ENCODE results near the gene SCN1B. TPM values are rescaled to one million over a fixed set of nuclear protein-coding genes. Genes with fewer than 3 reads are reported as not detected.

The SCN1B gene
- total RNA-seq, 3 donors from 2014 or later = 1.6 to 8.8 (median 3.5) TPM

DNA sequence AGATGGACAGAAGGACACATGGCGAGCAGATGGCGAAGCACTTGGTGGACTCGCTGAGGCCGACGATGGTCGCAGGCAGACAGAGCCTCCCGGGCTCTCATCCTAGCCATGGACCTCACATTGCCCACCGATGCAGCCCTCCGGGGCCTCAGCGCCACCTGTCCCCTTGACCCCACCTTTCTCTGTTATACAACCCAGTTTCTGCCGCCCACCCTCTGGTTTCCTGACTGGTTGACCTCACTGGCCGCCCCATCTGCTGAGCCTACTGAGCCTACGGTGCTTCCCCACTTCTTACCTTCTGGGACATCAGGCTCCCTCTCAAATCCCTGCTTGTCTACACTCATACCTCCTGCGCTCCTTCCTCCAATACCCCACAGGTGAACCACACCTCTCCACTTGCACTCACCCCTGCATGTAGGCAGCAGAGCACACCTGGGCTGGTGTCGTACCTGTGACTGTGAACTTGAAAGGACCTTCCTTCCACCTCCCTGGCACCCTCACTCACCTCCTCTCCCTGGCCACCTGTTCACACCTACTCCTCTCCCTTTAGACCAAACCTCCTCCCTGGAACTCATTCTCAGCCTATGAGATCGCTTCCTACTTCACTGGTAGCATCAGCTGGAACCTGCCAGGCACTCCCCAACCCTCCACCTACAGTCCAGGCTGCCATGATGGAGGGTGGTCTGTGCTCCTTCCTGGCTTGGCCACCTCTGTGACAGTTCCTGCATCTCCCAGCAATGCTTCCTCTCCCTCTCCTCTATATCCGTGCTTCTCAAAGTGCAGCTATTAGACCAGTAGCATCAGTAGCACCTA lies 47.3 kb downstream of the SCN1B start:
- no peaks in the 10 kb centered on the region for H3K36me3 ChIP-seq (ENCODE audit: low read depth)
- DNase-seq (no peak), ATAC-seq (no peak)
- TF ChIP-seq, protein P1, sequence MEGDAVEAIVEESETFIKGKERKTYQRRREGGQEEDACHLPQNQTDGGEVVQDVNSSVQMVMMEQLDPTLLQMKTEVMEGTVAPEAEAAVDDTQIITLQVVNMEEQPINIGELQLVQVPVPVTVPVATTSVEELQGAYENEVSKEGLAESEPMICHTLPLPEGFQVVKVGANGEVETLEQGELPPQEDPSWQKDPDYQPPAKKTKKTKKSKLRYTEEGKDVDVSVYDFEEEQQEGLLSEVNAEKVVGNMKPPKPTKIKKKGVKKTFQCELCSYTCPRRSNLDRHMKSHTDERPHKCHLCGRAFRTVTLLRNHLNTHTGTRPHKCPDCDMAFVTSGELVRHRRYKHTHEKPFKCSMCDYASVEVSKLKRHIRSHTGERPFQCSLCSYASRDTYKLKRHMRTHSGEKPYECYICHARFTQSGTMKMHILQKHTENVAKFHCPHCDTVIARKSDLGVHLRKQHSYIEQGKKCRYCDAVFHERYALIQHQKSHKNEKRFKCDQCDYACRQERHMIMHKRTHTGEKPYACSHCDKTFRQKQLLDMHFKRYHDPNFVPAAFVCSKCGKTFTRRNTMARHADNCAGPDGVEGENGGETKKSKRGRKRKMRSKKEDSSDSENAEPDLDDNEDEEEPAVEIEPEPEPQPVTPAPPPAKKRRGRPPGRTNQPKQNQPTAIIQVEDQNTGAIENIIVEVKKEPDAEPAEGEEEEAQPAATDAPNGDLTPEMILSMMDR (IDR thresholded peaks at IDR 0.05) = no peak
- H3K4me3 ChIP-seq = no peak overlapping the region
- intact Hi-C loops (cut with DNase I, micrococcal nuclease) = no loop called here
- H3K9me3 ChIP-seq = no peaks in the 10 kb centered on the region
- H3K4me1 ChIP-seq (ENCODE audit: low read depth) = no peaks in the 10 kb centered on the region

DNA sequence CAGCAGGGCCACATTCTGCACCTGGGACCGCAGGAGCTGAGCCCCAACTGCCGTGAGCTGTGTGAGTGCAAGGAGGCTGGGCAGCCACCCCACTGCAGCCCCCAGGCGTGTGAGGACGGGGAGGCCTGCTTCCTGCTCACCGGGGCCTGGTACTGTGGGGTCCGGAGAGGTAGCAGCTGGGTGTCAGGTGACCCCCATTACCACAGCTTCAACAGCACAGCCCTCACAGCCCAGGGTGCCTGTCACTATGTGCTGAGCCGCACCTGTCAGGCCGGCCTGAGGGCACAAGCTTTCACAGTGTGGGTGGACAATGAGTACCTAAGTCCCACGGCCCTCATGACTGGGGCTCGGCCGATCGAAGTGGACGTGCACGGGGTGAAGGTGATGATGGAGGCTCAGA lies 49.6 kb downstream of the SCN1B start:
- DNase-seq = no peak
- intact Hi-C loops (cut with DNase I, micrococcal nuclease) = no loop called here

DNA sequence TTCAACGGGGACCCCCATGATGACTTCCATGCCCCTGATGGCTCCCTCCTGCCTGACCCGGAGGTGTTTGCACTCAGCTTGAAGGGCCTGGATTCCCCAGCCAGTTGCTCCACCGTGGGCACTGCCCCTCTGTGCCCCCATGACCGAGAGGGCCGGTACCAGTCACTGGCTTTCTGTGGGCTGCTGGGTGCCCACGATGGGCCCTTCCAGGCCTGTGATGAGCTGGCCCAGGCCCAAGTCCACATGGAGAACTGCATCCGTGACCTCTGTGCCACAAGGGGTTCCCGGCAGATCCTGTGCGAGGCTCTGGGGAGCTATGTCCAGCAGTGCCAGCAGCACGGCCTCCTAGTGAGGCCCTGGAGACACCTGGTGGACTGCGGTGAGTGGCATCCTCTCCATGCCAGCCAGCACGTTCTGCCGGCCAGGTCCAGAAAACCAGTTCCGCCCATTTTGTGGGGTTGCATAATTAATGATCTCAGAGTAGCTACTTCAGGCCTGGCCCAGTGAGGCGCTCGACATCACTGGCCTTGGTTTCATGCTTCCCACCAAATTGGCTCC lies 50.4 kb downstream of the SCN1B start:
- intact Hi-C loops (cut with DNase I, micrococcal nuclease) = no loop called here
- ATAC-seq = no peak
- no peaks in the 10 kb centered on the region for H3K9me3 ChIP-seq
- no peaks in the 10 kb centered on the region for H3K36me3 ChIP-seq (ENCODE audit: low read depth)
- H3K4me3 ChIP-seq = no peak overlapping the region
- no peak for DNase-seq
- TF ChIP-seq, protein P1 (IDR thresholded peaks at IDR 0.05) = no peak
- no peaks in the 10 kb centered on the region for H3K4me1 ChIP-seq (ENCODE audit: low read depth)

More for the DNA sequence above, 49.6 kb downstream of the SCN1B start:
- Histone ChIP-seq H3K4me1 (ENCODE audit: low read depth) (no peaks in the 10 kb centered on the region), H3K9me3 (no peaks in the 10 kb centered on the region), H3K4me3 (no peak overlapping the region), H3K36me3 (ENCODE audit: low read depth) (no peaks in the 10 kb centered on the region)
- no peak for ATAC-seq
- TF ChIP-seq, protein P1 (IDR thresholded peaks at IDR 0.05) = no peak

DNA sequence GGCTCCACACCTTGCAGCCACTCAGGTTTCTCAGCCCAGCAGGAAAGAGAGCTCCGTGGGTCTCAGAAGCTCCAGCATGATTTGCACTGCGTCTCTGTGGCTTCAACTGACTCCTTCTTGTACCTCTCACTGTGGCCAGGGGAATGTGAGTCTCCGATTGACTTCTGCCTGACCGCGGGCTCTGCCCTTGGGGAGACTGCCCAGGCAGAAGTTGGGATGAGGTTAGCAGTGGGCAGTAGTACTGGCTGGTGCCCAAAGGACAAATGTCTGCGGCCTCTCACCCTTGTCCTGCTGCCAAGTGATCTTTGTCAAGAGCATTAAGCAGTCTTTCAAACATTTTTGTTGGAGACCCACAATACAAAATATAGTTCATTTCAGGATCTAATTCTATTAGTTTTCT lies 50.9 kb downstream of the SCN1B start:
- DNase-seq = no peak

DNA sequence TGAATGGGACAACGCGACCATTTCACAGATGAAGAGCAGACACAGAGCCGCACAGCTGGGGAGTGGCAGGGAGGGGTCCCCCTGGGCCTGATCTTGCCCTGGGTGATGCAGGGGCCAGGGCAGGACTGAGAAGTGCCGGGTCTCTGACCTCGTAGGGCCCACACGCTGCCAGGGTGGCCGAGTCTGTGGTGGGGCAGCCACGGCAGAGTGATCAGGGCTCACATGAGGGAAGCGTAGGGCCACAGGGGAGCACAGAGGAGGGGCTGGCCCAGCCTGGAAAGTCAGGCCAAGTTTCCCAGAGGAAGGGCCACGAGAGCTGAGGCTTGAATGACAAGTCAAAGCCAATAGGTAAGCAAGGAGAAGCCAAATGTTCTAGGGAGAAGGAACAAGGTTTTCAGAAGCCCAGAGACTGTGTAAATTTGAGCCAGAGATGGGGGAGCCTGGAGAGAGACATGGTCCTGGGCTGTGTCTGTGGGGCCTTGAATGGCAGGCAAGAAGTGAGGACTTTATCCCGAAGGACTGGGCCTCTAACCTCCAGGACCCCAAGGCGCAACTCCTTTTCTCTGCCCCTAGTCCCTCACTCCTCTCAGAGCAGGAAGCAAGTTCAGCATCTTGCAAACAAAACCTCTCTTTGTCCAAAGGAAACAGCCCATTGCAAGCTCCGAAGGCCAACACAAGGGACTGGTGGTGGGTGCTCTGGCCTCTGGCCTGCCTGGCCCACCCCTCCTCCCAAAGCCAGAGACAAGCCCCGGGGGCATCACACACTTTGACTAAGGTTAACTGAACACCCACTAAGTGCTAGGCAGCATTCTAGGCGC lies 53.6 kb downstream of the SCN1B start:
- TF ChIP-seq, protein P1 (IDR thresholded peaks at IDR 0.05) = no peak
- ATAC-seq = no peak
- intact Hi-C loops (cut with DNase I, micrococcal nuclease) = no loop called here

More for the DNA sequence above, 50.9 kb downstream of the SCN1B start:
- Histone ChIP-seq H3K4me1 (ENCODE audit: low read depth) (no peaks in the 10 kb centered on the region), H3K36me3 (ENCODE audit: low read depth) (no peaks in the 10 kb centered on the region), H3K4me3 (no peak overlapping the region), H3K9me3 (no peaks in the 10 kb centered on the region)
- intact Hi-C loops (cut with DNase I, micrococcal nuclease) = no loop called here
- no peak for ATAC-seq
- TF ChIP-seq, protein P1 (IDR thresholded peaks at IDR 0.05) = no peak

More for the DNA sequence above, 53.6 kb downstream of the SCN1B start:
- H3K4me3 ChIP-seq = no peak overlapping the region
- no peaks in the 10 kb centered on the region for H3K36me3 ChIP-seq (ENCODE audit: low read depth)
- DNase-seq = no peak
- H3K9me3 ChIP-seq = no peaks in the 10 kb centered on the region
- no peaks in the 10 kb centered on the region for H3K4me1 ChIP-seq (ENCODE audit: low read depth)
